ENCODE results near the gene GPR156. TPM values are rescaled to one million over a fixed set of nuclear protein-coding genes. Genes with fewer than 3 reads are reported as not detected.

The GPR156 gene
- total RNA-seq, 1 donor = 0.42 TPM

GRCh38 chr3:120286465-120286864, 1.4 kb upstream of the GPR156 start:
- H3K27me3 ChIP-seq (ENCODE audit: insufficient read depth, low read length) = peaks cover 48% of the 10 kb centered on the region
- H3K4me1 ChIP-seq (ENCODE audit: insufficient read depth, low read length) = no peaks in the 10 kb centered on the region
- no peak overlapping the region for H3K4me3 ChIP-seq (ENCODE audit: low read length)
- no peaks in the 10 kb centered on the region for H3K9me3 ChIP-seq (ENCODE audit: low read depth, low read length)

- H3K27me3 ChIP-seq (ENCODE audit: insufficient read depth, low read length) = peaks cover 50% of the 10 kb centered on the region
Measured at GRCh38 chr3:120285508-120285841, 453 bp upstream of the GPR156 start.

GRCh38 chr3:120281261-120281660, 3.8 kb downstream of the GPR156 start:
- Histone ChIP-seq H3K9me3 (ENCODE audit: low read depth, low read length) (no peaks in the 10 kb centered on the region), H3K27me3 (ENCODE audit: insufficient read depth, low read length) (peaks cover 52% of the 10 kb centered on the region), H3K4me1 (ENCODE audit: insufficient read depth, low read length) (no peaks in the 10 kb centered on the region), H3K4me3 (ENCODE audit: low read length) (no peak overlapping the region)

More at GRCh38 chr3:120285508-120285841, 453 bp upstream of the GPR156 start:
- no peaks in the 10 kb centered on the region for H3K9me3 ChIP-seq (ENCODE audit: low read depth, low read length)
- no peaks in the 10 kb centered on the region for H3K4me1 ChIP-seq (ENCODE audit: insufficient read depth, low read length)
- H3K4me3 ChIP-seq (ENCODE audit: low read length) = no peak overlapping the region

GRCh38 chr3:120280566-120280965, 4.5 kb downstream of the GPR156 start:
- no peaks in the 10 kb centered on the region for H3K9me3 ChIP-seq (ENCODE audit: low read depth, low read length)
- peaks cover 46% of the 10 kb centered on the region for H3K27me3 ChIP-seq (ENCODE audit: insufficient read depth, low read length)
- H3K4me3 ChIP-seq (ENCODE audit: low read length) = no peak overlapping the region
- H3K4me1 ChIP-seq (ENCODE audit: insufficient read depth, low read length) = no peaks in the 10 kb centered on the region

GRCh38 chr3:120280026-120280425, 5.0 kb downstream of the GPR156 start:
- Histone ChIP-seq H3K27me3 (ENCODE audit: insufficient read depth, low read length) (peaks cover 42% of the 10 kb centered on the region), H3K4me3 (ENCODE audit: low read length) (no peak overlapping the region), H3K4me1 (ENCODE audit: insufficient read depth, low read length) (no peaks in the 10 kb centered on the region), H3K9me3 (ENCODE audit: low read depth, low read length) (no peaks in the 10 kb centered on the region)

GRCh38 chr3:120276767-120277166, 8.3 kb downstream of the GPR156 start:
- H3K27me3 ChIP-seq (ENCODE audit: insufficient read depth, low read length) = peaks cover 20% of the 10 kb centered on the region
- H3K4me1 ChIP-seq (ENCODE audit: insufficient read depth, low read length) = no peaks in the 10 kb centered on the region
- H3K9me3 ChIP-seq (ENCODE audit: low read depth, low read length) = no peaks in the 10 kb centered on the region
- no peak overlapping the region for H3K4me3 ChIP-seq (ENCODE audit: low read length)

GRCh38 chr3:120275618-120276017, 9.4 kb downstream of the GPR156 start:
- no peak overlapping the region for H3K4me3 ChIP-seq (ENCODE audit: low read length)
- H3K9me3 ChIP-seq (ENCODE audit: low read depth, low read length) = no peaks in the 10 kb centered on the region
- peaks cover 18% of the 10 kb centered on the region for H3K27me3 ChIP-seq (ENCODE audit: insufficient read depth, low read length)
- no peaks in the 10 kb centered on the region for H3K4me1 ChIP-seq (ENCODE audit: insufficient read depth, low read length)

GRCh38 chr3:120274739-120275167, 10.3 kb downstream of the GPR156 start:
- Histone ChIP-seq H3K9me3 (ENCODE audit: low read depth, low read length) (no peaks in the 10 kb centered on the region), H3K4me3 (ENCODE audit: low read length) (no peak overlapping the region), H3K4me1 (ENCODE audit: insufficient read depth, low read length) (no peaks in the 10 kb centered on the region), H3K27me3 (ENCODE audit: insufficient read depth, low read length) (peaks cover 18% of the 10 kb centered on the region)

- Histone ChIP-seq H3K4me3 (ENCODE audit: low read length) (no peak overlapping the region), H3K4me1 (ENCODE audit: insufficient read depth, low read length) (no peaks in the 10 kb centered on the region), H3K27me3 (ENCODE audit: insufficient read depth, low read length) (peaks cover 15% of the 10 kb centered on the region), H3K9me3 (ENCODE audit: low read depth, low read length) (no peaks in the 10 kb centered on the region)
Measured at GRCh38 chr3:120272286-120272685, 12.7 kb downstream of the GPR156 start.

- H3K27me3 ChIP-seq (ENCODE audit: insufficient read depth, low read length) = no peaks in the 10 kb centered on the region
- no peak overlapping the region for H3K4me3 ChIP-seq (ENCODE audit: low read length)
Measured at GRCh38 chr3:120265989-120266388, 19.0 kb downstream of the GPR156 start.

GRCh38 chr3:120264963-120265362, 20.1 kb downstream of the GPR156 start:
- Histone ChIP-seq H3K4me1 (ENCODE audit: insufficient read depth, low read length) (no peaks in the 10 kb centered on the region), H3K9me3 (ENCODE audit: low read depth, low read length) (no peaks in the 10 kb centered on the region), H3K4me3 (ENCODE audit: low read length) (no peak overlapping the region), H3K27me3 (ENCODE audit: insufficient read depth, low read length) (no peaks in the 10 kb centered on the region)

More at GRCh38 chr3:120265989-120266388, 19.0 kb downstream of the GPR156 start:
- H3K4me1 ChIP-seq (ENCODE audit: insufficient read depth, low read length) = no peaks in the 10 kb centered on the region
- H3K9me3 ChIP-seq (ENCODE audit: low read depth, low read length) = no peaks in the 10 kb centered on the region

GRCh38 chr3:120263792-120264191, 21.2 kb downstream of the GPR156 start:
- no peaks in the 10 kb centered on the region for H3K4me1 ChIP-seq (ENCODE audit: insufficient read depth, low read length)
- H3K27me3 ChIP-seq (ENCODE audit: insufficient read depth, low read length) = no peaks in the 10 kb centered on the region
- H3K9me3 ChIP-seq (ENCODE audit: low read depth, low read length) = no peaks in the 10 kb centered on the region
- H3K4me3 ChIP-seq (ENCODE audit: low read length) = no peak overlapping the region

- H3K4me1 ChIP-seq (ENCODE audit: insufficient read depth, low read length) = no peaks in the 10 kb centered on the region
- no peak overlapping the region for H3K4me3 ChIP-seq (ENCODE audit: low read length)
- no peaks in the 10 kb centered on the region for H3K27me3 ChIP-seq (ENCODE audit: insufficient read depth, low read length)
- H3K9me3 ChIP-seq (ENCODE audit: low read depth, low read length) = peaks cover 8% of the 10 kb centered on the region
Measured at GRCh38 chr3:120258009-120258408, 27.0 kb downstream of the GPR156 start.

GRCh38 chr3:120245386-120245785, 39.6 kb downstream of the GPR156 start:
- H3K4me1 ChIP-seq (ENCODE audit: insufficient read depth, low read length) = no peaks in the 10 kb centered on the region
- H3K4me3 ChIP-seq (ENCODE audit: low read length) = no peak overlapping the region

GRCh38 chr3:120244834-120245225, 40.2 kb downstream of the GPR156 start:
- Histone ChIP-seq H3K4me3 (ENCODE audit: low read length) (no peak overlapping the region), H3K4me1 (ENCODE audit: insufficient read depth, low read length) (no peaks in the 10 kb centered on the region), H3K27me3 (ENCODE audit: insufficient read depth, low read length) (no peaks in the 10 kb centered on the region), H3K9me3 (ENCODE audit: low read depth, low read length) (no peaks in the 10 kb centered on the region)

More at GRCh38 chr3:120245386-120245785, 39.6 kb downstream of the GPR156 start:
- H3K27me3 ChIP-seq (ENCODE audit: insufficient read depth, low read length) = no peaks in the 10 kb centered on the region
- H3K9me3 ChIP-seq (ENCODE audit: low read depth, low read length) = no peaks in the 10 kb centered on the region

GRCh38 chr3:120239644-120240043, 45.4 kb downstream of the GPR156 start:
- peaks cover 5% of the 10 kb centered on the region for H3K27me3 ChIP-seq (ENCODE audit: insufficient read depth, low read length)

More at GRCh38 chr3:120239644-120240043, 45.4 kb downstream of the GPR156 start:
- Histone ChIP-seq H3K9me3 (ENCODE audit: low read depth, low read length) (no peaks in the 10 kb centered on the region), H3K4me3 (ENCODE audit: low read length) (no peak overlapping the region), H3K4me1 (ENCODE audit: insufficient read depth, low read length) (no peaks in the 10 kb centered on the region)

All from mononuclear cell (primary cell).